GM12878 (cell line): ENCODE measurements around the gene GAS2L1. TPM values are rescaled to one million over a fixed set of nuclear protein-coding genes. Genes with fewer than 3 reads are reported as not detected.

Source experiments
- ATAC-seq: fragments of 200-7000 bp; cut with Tn5 transposase; 3 replicates; pipeline ENCODE4 v1.9.1; 2020; ENCODE audit warnings: mild to moderate bottlenecking, moderate library complexity
- BruUV-seq: library from RNA; stranded (reverse); fragments of 400-500 nt; replicated peaks from 2 replicates; lab custom pipeline; 2021; lab: Mats Ljungman, UMichigan
- CTCF ChIA-PET: fragments of 300-600 bp; sonication (Branson Sonifier 250); formaldehyde crosslinking; extraction: SDS; loops from one replicate; lab custom pipeline; 2021; ENCODE audit warnings: inconsistent platforms; lab: Yijun Ruan, JAX
- POLR2A ChIA-PET: fragments of 350-600 bp; formaldehyde crosslinking; extraction: SDS; loops from one replicate; lab custom pipeline; 2021; ENCODE audit warnings: inconsistent platforms; lab: Charles Lee
- RAD21 ChIA-PET: fragments of 300-600 bp; sonication (Branson Sonifier 250); formaldehyde crosslinking; loops from one replicate; lab custom pipeline; 2023; ENCODE audit warnings: antibody characterized with exemption; ENCODE audit not compliant: unreplicated experiment; lab: Charles Lee
- SMC1A ChIA-PET: fragments of 300-600 bp; sonication (Branson Sonifier 250); formaldehyde crosslinking; loops from one replicate; lab custom pipeline; 2023; ENCODE audit not compliant: unreplicated experiment, uncharacterized antibody; lab: Charles Lee
- DNase-seq: peaks from one replicate; pipeline ENCODE4 v3.0.0-alpha.2; 2011; ENCODE audit warnings: low read depth, low spot score
- FAIRE-seq: peaks from 3 replicates; lab custom pipeline; 2011; peaks lifted over from hg19 to GRCh38; lab: Jason Lieb, UNC
- H2AFZ ChIP-seq: 2 replicates; pipeline ENCODE4 v1.6.0; 2011; ENCODE audit warnings: low read depth, low read length, control low read depth; ENCODE audit not compliant: control insufficient read depth
- H3K27ac ChIP-seq: 2 replicates; pipeline ENCODE4 v1.5.1; 2011; ENCODE audit warnings: control low read depth; ENCODE audit not compliant: control insufficient read depth, insufficient read depth
- H3K27me3 ChIP-seq, 2 experiments: replicated peaks in 1 of 2; 2 replicates each; pipeline versions ENCODE4 v1.6.0 to v1.6.1; 2011; ENCODE audit warnings: low read length in 1 of 2; ENCODE audit not compliant: control insufficient read depth in 2 of 2, insufficient read depth in 2 of 2
- H3K36me3 ChIP-seq, 2 experiments: 2 replicates each; pipeline ENCODE4 v1.5.1; 2011; ENCODE audit warnings: low read length in 1 of 2; ENCODE audit not compliant: control insufficient read depth in 2 of 2, insufficient read depth in 2 of 2
- H3K4me1 ChIP-seq: 2 replicates; pipeline ENCODE4 v1.6.1; 2011; ENCODE audit warnings: mild to moderate bottlenecking, low read length, moderate library complexity, mixed read lengths; ENCODE audit not compliant: control insufficient read depth, insufficient read depth
- H3K4me2 ChIP-seq: 2 replicates; pipeline ENCODE4 v1.6.0; 2011; ENCODE audit warnings: control low read depth; ENCODE audit not compliant: control insufficient read depth, insufficient read depth
- H3K4me3 ChIP-seq: fragments of 200-600 bp; sonication (generic); 2 replicates; pipeline ENCODE4 v1.5.1; 2016
- H3K79me2 ChIP-seq: 2 replicates; pipeline ENCODE4 v1.6.0; 2011; ENCODE audit warnings: low read length; ENCODE audit not compliant: control insufficient read depth, insufficient read depth
- H3K9ac ChIP-seq: 2 replicates; pipeline ENCODE4 v1.8.0; 2011; ENCODE audit warnings: low read length, control low read depth, mixed read lengths; ENCODE audit not compliant: control insufficient read depth, insufficient read depth
- H3K9me3 ChIP-seq: replicated peaks from 3 replicates; pipeline ENCODE4 v1.5.1; 2011; ENCODE audit warnings: mild to moderate bottlenecking, low read length; ENCODE audit not compliant: control insufficient read depth, insufficient read depth
- H4K20me1 ChIP-seq: 2 replicates; pipeline ENCODE4 v1.6.0; 2011; ENCODE audit not compliant: control insufficient read depth, insufficient read depth
- NR2C1 ChIP-seq: fragments of 450-650 bp; IDR thresholded peaks from 2 replicates; pipeline ENCODE4 v1.6.1; 2017; ENCODE audit warnings: antibody characterized with exemption, mild to moderate bottlenecking, moderate library complexity
- SIX5 ChIP-seq: IDR thresholded peaks from 2 replicates; pipeline ENCODE4 v1.6.1; 2011; ENCODE audit warnings: mild to moderate bottlenecking, low read depth, low read length, moderate library complexity; ENCODE audit not compliant: severe bottlenecking
- ZZZ3 ChIP-seq: IDR thresholded peaks from 2 replicates; pipeline ENCODE4 v1.6.1; 2011; ENCODE audit warnings: low read depth; ENCODE audit not compliant: control insufficient read depth, insufficient read length
- WGBS: methylation state at CpG from one replicate; pipeline ENCODE4 v1.1.6; 2016; ENCODE audit warnings: low lambda C conversion rate; ENCODE audit not compliant: insufficient replicate concordance, insufficient coverage; ENCODE audit errors: missing lambda C conversion rate; 5-methylcytosine and 5-hydroxymethylcytosine counted together
- in situ Hi-C: fragments of 300-500 bp; cut with MboI; formaldehyde crosslinking; loops from 9 replicates; pipeline ENCODE4 v1.14.3; 2018; ENCODE audit warnings: mixed read lengths
- intact Hi-C: fragments of 100-400 bp; cut with micrococcal nuclease; formaldehyde crosslinking; loops from one replicate; pipeline ENCODE4 v1.14.2; 2022; ENCODE audit not compliant: unreplicated experiment
- polyA plus RNA-seq, 11 experiments: library from polyadenylated mRNA; depleted of rRNA in 4 of 11; unstranded in 6 of 11; stranded (reverse) in 5 of 11; fragments of >200 nt; fragmentation: Nextera tagmentation in 4 of 11; fragmentation: Illumina TruSeq in 1 of 11; extraction: Ambion mirVana in 4 of 11; extraction: Trizol in 1 of 11; gene quantifications; 1 replicate in 1 of 11; 2 replicates in 10 of 11; pipeline versions ENCODE4 v1.2.1 to v1.2.3, GENCODE V29; 2011 to 2016; ENCODE audit warnings: inconsistent platforms in 2 of 11, missing spikeins in 2 of 11, low read depth in 1 of 11
- total RNA-seq, 4 experiments: library from RNA; depleted of rRNA in 3 of 4; stranded (reverse); fragments of >200 nt in 3 of 4; fragmentation: Illumina TruSeq in 1 of 4; extraction: Trizol in 1 of 4; gene quantifications; 2 replicates each; pipeline versions ENCODE4 v1.2.1 to v1.2.3, GENCODE V29; 2013 to 2021
- TF ChIP-seq, protein P1 (sequence below): IDR thresholded peaks from 2 replicates; pipeline ENCODE4 v1.6.1; 2012; ENCODE audit warnings: improper control_type of control experiment, low read depth, low read length; ENCODE audit not compliant: insufficient replicate concordance
- TF ChIP-seq, protein P2 (sequence below): IDR thresholded peaks from 2 replicates; pipeline ENCODE4 v1.6.1; 2011; ENCODE audit warnings: borderline replicate concordance, low read depth, mild to moderate bottlenecking, moderate library complexity, low read length; ENCODE audit not compliant: insufficient read depth, poor library complexity, severe bottlenecking

The GAS2L1 gene
- total and polyA plus RNA-seq, 10 of the 15 experiments (the other 5 are each of a cell fraction or from before 2014, with no cell fraction given) = 0.03 to 0.13 TPM; not detected in 8

DNA sequence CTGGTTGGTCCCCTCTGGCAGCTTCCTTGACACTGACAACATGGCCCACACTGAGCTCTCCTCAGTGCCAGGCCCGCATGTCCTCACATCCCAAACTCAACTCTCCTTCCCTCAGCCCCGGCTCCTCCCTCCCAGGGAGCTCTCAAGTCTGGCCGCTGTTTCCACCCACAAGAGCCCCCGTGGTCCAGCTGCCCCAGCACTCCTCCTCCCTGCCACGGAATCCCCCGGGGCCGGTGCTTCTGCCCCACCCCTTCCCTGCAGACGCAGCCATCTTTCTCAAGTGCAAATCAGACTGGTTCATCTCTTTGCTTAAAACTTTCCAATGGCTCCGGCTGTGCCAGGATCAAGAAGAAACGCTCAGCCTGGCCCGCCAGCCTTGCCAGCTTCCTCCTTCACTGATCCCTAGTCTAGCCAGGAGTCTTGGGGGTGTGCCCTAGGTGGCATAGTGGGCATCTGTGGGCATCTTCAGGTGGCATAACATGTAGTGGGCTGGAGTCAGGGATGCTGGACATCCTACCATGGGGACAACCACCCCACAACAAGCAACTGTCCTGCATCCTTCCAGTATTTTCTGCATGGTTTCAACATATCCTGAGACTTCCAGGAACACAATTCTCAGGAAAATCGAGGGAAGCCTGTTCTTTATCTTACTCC, 31.3 kb downstream of the GAS2L1 start:
- ATAC-seq (no peak), DNase-seq (no peak), FAIRE-seq (no peak)
- Histone ChIP-seq H3K27ac (no peak overlapping the region), H3K79me2 (no peaks in the 10 kb centered on the region), H3K4me1 (no peaks in the 10 kb centered on the region), H4K20me1 (no peaks in the 10 kb centered on the region), H3K27me3 (no peaks in the 10 kb centered on the region), H3K4me3 (no peak overlapping the region), H3K36me3 (peaks cover 23 to 55% of the 10 kb centered on the region in 2 experiments), H3K9ac (no peak overlapping the region), H2AFZ (no peak overlapping the region), H3K4me2 (no peak overlapping the region), H3K9me3 (no peaks in the 10 kb centered on the region)
- ChIA-PET SMC1A (no interaction called here), RAD21 (no interaction called here), CTCF (no interaction called here), POLR2A (no interaction called here)
- WGBS = 88% methylated on average over 12 of the region's 12 CpGs
- TF ChIP-seq ZZZ3 = no peak
- in situ Hi-C loops = no loop called here
- BruUV-seq = no TSS peak
- intact Hi-C loops = no loop called here

DNA sequence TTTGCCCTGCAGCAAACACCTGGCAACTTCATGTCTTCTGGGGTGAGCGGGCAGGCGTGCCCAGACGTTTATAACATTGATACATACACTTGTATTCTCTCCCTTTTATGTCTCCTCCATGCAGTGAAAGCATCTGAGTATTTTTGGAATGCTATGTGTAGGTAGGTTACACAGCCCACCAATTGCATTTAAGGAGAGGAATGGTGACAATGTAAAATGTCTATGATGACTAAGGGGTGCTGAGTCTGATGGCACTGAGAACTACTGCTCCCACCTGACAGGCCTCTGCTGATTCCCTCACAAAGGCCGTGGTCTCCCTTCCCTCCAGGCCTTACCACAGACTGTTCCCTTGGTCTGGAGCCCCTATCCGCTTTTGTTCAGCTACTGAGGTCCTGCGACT, 31.9 kb downstream of the GAS2L1 start:
- no peaks in the 10 kb centered on the region for H3K79me2 ChIP-seq
- no peaks in the 10 kb centered on the region for H4K20me1 ChIP-seq
- ChIA-PET RAD21 (no interaction called here), SMC1A (no interaction called here), POLR2A (no interaction called here), CTCF (no interaction called here)
- no TSS peak for BruUV-seq
- no peak overlapping the region for H3K27ac ChIP-seq
- ATAC-seq (no peak), FAIRE-seq (no peak), DNase-seq (no peak)
- no peak overlapping the region for H3K9ac ChIP-seq
- in situ Hi-C loops = no loop called here
- no peaks in the 10 kb centered on the region for H3K9me3 ChIP-seq
- H3K4me2 ChIP-seq = no peak overlapping the region
- no peaks in the 10 kb centered on the region for H3K4me1 ChIP-seq
- WGBS = 92% methylated on average over 6 of the region's 6 CpGs
- H3K27me3 ChIP-seq = no peaks in the 10 kb centered on the region
- intact Hi-C loops = no loop called here
- H3K36me3 ChIP-seq = peaks cover 24 to 60% of the 10 kb centered on the region in 2 experiments
- H2AFZ ChIP-seq = no peak overlapping the region
- H3K4me3 ChIP-seq = no peak overlapping the region
- TF ChIP-seq SIX5 = no peak
- TF ChIP-seq, protein P1, sequence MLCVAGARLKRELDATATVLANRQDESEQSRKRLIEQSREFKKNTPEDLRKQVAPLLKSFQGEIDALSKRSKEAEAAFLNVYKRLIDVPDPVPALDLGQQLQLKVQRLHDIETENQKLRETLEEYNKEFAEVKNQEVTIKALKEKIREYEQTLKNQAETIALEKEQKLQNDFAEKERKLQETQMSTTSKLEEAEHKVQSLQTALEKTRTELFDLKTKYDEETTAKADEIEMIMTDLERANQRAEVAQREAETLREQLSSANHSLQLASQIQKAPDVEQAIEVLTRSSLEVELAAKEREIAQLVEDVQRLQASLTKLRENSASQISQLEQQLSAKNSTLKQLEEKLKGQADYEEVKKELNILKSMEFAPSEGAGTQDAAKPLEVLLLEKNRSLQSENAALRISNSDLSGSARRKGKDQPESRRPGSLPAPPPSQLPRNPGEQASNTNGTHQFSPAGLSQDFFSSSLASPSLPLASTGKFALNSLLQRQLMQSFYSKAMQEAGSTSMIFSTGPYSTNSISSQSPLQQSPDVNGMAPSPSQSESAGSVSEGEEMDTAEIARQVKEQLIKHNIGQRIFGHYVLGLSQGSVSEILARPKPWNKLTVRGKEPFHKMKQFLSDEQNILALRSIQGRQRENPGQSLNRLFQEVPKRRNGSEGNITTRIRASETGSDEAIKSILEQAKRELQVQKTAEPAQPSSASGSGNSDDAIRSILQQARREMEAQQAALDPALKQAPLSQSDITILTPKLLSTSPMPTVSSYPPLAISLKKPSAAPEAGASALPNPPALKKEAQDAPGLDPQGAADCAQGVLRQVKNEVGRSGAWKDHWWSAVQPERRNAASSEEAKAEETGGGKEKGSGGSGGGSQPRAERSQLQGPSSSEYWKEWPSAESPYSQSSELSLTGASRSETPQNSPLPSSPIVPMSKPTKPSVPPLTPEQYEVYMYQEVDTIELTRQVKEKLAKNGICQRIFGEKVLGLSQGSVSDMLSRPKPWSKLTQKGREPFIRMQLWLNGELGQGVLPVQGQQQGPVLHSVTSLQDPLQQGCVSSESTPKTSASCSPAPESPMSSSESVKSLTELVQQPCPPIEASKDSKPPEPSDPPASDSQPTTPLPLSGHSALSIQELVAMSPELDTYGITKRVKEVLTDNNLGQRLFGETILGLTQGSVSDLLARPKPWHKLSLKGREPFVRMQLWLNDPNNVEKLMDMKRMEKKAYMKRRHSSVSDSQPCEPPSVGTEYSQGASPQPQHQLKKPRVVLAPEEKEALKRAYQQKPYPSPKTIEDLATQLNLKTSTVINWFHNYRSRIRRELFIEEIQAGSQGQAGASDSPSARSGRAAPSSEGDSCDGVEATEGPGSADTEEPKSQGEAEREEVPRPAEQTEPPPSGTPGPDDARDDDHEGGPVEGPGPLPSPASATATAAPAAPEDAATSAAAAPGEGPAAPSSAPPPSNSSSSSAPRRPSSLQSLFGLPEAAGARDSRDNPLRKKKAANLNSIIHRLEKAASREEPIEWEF = no peak
- TF ChIP-seq, protein P2, sequence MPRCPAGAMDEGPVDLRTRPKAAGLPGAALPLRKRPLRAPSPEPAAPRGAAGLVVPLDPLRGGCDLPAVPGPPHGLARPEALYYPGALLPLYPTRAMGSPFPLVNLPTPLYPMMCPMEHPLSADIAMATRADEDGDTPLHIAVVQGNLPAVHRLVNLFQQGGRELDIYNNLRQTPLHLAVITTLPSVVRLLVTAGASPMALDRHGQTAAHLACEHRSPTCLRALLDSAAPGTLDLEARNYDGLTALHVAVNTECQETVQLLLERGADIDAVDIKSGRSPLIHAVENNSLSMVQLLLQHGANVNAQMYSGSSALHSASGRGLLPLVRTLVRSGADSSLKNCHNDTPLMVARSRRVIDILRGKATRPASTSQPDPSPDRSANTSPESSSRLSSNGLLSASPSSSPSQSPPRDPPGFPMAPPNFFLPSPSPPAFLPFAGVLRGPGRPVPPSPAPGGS = no peak
- no peak for TF ChIP-seq NR2C1
